ENCODE results near the gene ZNF398. TPM values are rescaled to one million over a fixed set of nuclear protein-coding genes. Genes with fewer than 3 reads are reported as not detected.

The ZNF398 gene
- total RNA-seq, 1 donor from 2014 or later: 7.1 TPM

GRCh38 chr7:149166630-149167352 is 19.5 kb downstream of the ZNF398 start:
- no peak for DNase-seq
- intact Hi-C loops (cut with micrococcal nuclease): no loop called here
- Histone ChIP-seq H3K4me3 (no peak overlapping the region), H3K9me3 (replicated peaks) (no peaks in the 10 kb centered on the region), H3K4me1 (no peaks in the 10 kb centered on the region), H3K36me3 (peaks cover 92% of the 10 kb centered on the region), H3K27me3 (ENCODE audit: low read depth) (no peaks in the 10 kb centered on the region), H3K27ac (replicated peaks) (no peak overlapping the region)
- no peak for TF ChIP-seq CTCF (IDR thresholded peaks at IDR 0.05; ENCODE audit: borderline replicate concordance)

GRCh38 chr7:149171892-149172533 is 24.8 kb downstream of the ZNF398 start:
- no peak for DNase-seq
- intact Hi-C loops (cut with micrococcal nuclease): no loop called here
- Histone ChIP-seq H3K4me1 (no peaks in the 10 kb centered on the region), H3K27ac (replicated peaks) (no peak overlapping the region), H3K27me3 (ENCODE audit: low read depth) (no peaks in the 10 kb centered on the region), H3K4me3 (no peak overlapping the region), H3K9me3 (replicated peaks) (no peaks in the 10 kb centered on the region), H3K36me3 (peaks cover 81% of the 10 kb centered on the region)
- no peak for TF ChIP-seq CTCF (IDR thresholded peaks at IDR 0.05; ENCODE audit: borderline replicate concordance)

- Histone ChIP-seq H3K4me1 (no peaks in the 10 kb centered on the region), H3K4me3 (no peak overlapping the region), H3K36me3 (peaks cover 81% of the 10 kb centered on the region), H3K9me3 (replicated peaks) (no peaks in the 10 kb centered on the region), H3K27ac (replicated peaks) (no peak overlapping the region), H3K27me3 (ENCODE audit: low read depth) (no peaks in the 10 kb centered on the region)
- DNase-seq: no peak
- intact Hi-C loops (cut with micrococcal nuclease): no loop called here
- TF ChIP-seq CTCF (IDR thresholded peaks at IDR 0.05; ENCODE audit: borderline replicate concordance): no peak
These were observed 25.3 kb downstream of the ZNF398 start for GRCh38 chr7:149172534-149172920.

GRCh38 chr7:149175150-149175549 is 27.9 kb downstream of the ZNF398 start:
- Histone ChIP-seq H3K9me3 (replicated peaks) (no peaks in the 10 kb centered on the region), H3K4me3 (no peak overlapping the region), H3K4me1 (peaks cover under 1% of the 10 kb centered on the region), H3K27me3 (ENCODE audit: low read depth) (no peaks in the 10 kb centered on the region), H3K27ac (replicated peaks) (no peak overlapping the region), H3K36me3 (peaks cover 81% of the 10 kb centered on the region)
- TF ChIP-seq CTCF (IDR thresholded peaks at IDR 0.05; ENCODE audit: borderline replicate concordance): no peak
- DNase-seq: no peak
- intact Hi-C loops (cut with micrococcal nuclease): no loop called here

- H3K9me3 ChIP-seq (replicated peaks): no peaks in the 10 kb centered on the region
- no peak for DNase-seq
- peaks cover 15% of the 10 kb centered on the region for H3K4me1 ChIP-seq
- no peak overlapping the region for H3K4me3 ChIP-seq
- intact Hi-C loops (cut with micrococcal nuclease): no loop called here
- no peak overlapping the region for H3K27ac ChIP-seq (replicated peaks)
- H3K27me3 ChIP-seq (ENCODE audit: low read depth): no peaks in the 10 kb centered on the region
- peaks cover 73% of the 10 kb centered on the region for H3K36me3 ChIP-seq
- TF ChIP-seq CTCF (IDR thresholded peaks at IDR 0.05; ENCODE audit: borderline replicate concordance): no peak
These were observed 32.0 kb downstream of the ZNF398 start for GRCh38 chr7:149179241-149179640.
